HK-2 (cell line): Measurements from ENCODE around the gene COL4A6.
"Not testable (repeated sequence)": the region's sequence is repeated elsewhere in the genome, so short reads cannot be mapped to it uniquely, and the experiment has no call there.

Experiments
- DNase-seq: peaks from one replicate; pipeline ENCODE4 v3.0.0-alpha.2; 2018; ENCODE audit not compliant: unreplicated experiment

Gene COL4A6

DNA sequence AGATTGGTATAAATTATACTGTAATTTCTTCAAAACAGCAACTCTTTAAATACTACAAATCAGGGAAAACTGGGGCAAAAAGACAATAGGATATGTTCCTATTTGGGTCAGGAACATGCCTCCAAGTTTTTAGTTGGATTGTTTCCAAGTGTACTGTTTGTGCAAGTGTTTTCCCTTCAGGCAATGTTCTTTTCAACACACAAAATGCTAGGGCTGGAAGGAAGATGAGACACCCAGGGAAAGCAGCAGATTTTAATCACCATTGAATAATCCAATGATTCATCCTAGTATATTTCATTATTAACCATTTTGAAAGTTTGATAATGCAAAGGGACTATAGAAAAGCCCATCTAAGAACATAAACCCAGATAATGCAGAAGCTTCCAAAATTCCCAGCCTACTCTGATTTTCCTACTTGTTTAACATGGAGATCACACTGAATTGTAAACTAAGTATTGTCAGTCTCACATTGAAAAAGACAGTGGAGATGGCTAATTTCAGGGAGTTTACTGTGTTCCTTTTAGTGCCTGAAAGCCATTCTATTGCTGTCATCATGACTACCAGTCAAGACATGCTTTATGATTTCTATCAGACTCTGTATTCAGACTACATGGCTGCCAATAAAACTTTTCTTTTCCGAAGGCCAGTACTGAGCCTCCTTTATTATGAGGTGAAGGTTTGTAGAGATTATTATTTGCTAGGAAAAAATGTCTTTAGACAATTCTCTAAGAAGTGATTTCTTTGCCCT lies 38.6 kb downstream of the COL4A6 start:
- no peak for DNase-seq

DNA sequence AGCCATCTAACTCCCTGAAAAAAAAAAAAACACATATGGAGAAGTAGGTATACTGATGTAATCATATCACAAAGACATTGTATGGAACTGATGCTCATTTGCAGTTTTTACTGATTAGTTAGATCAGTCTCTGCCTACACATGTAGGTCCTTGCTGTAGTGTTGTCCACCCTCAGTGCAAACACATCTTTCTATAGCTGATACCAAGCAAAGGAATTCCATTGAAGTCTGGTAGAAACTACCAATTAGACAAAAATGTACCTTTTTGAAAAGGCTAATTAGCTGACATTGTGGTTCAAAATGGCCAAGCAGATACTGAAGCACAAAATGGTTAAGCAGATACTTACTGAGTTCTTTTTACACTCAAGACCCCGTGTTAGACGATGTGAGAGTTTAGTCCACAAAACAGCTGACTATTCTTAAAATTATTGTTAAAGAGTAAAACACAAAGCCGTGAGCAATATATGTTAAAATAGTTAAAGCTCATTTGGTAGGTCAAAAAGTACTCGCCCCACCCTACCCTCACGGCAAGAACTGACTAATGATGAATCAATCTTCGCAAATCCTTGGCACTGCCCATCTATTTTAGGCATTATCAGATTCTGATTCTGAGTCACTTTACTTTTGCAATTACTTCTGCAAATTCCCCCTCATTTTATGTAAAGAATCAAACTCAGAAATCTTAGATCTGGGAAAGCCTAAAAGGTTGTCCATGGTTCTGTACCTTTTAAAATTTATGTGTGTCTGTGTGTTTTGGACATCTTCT lies 40.4 kb downstream of the COL4A6 start:
- DNase-seq, result no peak

DNA sequence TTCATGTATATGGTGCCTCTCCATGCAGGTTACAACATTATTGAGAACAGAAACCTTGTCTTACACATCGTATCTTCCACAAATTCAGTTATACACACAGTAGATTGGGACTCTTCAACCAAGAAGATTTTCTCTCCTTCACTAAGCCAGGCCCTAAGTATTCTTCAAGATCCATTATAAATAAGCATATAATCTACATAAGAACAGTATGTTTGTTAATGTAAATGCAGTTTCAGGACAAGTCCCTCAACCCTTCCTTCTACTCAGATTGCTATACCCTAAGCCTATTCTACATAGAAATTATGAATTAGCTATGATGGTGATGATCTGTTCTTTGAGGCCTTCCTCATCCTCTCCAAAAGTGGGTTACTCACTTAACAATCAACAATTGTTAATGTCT lies 41.2 kb downstream of the COL4A6 start:
- DNase-seq, result no peak

DNA sequence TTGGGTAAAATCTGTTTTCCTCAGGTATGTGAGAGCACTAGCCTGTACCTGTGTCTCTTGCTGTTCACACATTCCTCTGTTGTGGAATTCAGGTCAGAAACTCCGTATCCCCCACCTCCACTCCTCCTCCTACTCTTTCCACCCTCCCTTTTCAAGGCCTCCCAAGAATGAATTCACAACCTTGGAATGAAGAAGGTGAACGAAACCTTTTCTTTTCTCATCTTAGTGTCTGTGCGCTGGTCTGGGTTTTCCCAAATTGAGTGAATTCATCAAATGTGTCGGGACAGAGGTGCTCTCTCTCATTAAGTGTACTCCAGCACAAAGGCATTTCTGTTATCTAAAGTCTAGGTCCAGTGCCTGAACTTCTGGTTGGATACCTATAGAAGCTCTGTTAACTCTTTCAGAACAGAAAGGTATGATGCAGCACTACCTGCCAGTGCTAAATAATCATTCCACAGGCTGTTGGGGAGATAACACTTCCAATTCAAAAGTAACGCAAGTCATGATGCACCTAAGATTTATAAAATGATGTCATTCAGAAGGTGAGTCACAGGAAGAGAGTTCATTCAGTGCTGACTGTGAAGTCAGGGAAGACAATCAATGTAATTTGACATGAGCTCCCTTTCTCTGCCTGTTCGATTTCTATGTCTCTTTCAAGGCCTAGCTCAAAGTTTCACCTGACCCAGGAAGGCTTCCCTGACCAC lies 41.9 kb downstream of the COL4A6 start:
- DNase-seq, result no peak

DNA sequence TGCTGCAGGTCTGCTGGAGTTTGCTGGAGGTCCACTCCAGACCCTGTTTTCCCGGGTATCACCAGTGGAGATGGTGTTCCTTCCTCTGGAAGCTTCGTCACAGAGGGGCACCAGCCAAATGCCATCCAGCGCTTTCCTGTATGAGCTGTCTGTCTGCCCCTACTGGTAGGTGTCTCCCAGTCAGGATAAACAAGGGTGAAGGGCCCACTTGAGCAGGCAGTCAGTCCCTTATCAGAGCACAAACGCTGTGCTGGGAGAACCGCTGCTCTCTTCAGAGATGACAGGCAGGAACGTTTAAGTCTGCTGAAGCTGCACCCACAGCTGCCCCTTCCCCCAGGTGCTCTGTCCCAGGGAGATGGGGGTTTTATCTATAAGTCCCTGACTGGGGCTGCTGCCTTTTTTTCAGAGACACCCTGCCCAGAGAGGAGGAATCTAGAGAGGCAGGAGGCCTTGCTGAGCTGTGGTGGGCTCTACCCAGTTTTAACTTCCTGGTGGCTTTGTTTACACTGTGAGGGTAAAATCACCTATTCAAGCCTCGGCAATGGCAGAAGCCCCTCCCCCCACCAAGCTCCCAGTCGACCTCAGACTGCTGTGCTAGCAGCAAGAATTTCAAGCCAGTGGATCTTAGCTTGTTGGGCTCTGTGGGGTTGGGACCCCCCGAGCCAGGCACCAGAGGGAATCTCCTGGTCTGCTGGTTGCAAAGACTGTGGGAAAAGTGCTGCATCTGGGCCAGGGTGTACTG lies 47.1 kb downstream of the COL4A6 start:
- DNase-seq, result not testable (repeated sequence)

DNA sequence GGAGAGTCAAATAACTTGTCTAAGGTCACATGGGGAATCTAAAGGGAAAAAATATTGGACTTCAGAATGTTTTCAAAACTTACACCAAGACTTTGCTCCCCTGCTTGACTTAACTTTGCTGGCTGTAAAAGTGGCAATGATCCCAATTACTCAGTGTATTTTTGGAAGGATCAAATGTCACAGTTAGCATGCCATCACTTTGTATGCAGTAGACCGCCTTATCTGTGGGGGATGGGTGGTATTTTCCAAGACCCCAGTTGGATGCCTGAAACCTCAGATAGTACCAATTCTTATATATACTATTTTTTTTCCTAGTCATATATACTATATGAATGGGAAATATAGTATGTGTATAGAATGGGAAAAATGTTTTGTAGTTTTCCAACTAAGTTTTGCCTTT lies 53.4 kb downstream of the COL4A6 start:
- DNase-seq, result no peak

DNA sequence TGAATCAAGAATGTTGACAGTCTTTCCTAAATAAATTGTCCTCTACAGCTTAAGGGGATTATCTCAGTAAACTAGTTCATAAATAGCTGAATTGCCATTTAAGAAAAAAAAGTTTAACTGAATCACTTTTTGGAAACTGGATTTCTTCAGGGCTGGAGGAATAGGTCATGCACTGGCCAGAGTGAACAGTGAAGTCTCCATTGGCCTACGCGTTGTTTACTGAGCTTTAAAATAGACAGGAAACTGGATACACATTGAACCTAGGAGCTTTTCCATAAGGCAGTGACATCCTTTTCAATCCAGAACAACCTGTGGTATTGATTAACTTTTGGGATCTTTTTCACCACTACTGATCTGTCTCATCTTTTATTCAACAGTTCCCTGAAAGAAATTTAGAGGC lies 58.0 kb downstream of the COL4A6 start:
- no peak for DNase-seq

DNA sequence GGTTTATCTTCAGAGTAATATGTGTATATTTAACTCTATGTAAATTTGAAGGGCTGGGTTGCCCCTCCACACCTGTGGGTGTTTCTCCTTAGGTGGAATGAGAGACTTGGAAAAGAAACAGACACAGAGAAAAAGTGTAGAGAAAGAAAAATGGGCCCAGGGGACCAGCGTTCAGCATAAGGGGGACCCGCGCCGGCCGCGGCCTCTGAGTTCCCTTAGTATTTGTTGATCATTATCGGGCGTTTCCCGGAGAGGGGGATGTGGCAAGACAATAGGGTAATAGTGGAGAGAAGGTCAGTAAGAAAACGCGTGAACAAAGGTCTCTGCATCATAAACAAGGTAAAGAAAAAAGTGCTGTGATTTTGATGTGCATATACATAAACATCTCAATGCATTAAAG lies 61.4 kb downstream of the COL4A6 start:
- DNase-seq, result not testable (repeated sequence)

DNA sequence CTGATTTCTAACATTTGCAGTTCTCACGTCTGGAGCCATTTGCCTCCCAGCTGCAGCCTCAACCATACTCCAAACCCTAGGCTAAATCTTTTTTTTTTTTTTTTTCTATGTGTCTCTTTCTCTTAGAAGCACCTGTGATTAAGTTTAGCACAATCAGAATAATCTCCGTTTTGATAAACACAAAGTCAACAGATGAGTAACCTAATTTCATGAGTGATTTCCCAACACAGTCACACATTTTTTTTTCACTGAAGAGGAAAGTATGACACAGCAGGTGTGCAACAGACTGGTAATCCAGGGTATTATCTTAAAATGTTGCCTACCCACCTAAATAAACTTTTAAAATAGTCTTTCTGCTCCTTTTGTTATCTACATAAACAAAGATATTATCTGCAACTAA lies 62.6 kb downstream of the COL4A6 start:
- not testable (repeated sequence) for DNase-seq

DNA sequence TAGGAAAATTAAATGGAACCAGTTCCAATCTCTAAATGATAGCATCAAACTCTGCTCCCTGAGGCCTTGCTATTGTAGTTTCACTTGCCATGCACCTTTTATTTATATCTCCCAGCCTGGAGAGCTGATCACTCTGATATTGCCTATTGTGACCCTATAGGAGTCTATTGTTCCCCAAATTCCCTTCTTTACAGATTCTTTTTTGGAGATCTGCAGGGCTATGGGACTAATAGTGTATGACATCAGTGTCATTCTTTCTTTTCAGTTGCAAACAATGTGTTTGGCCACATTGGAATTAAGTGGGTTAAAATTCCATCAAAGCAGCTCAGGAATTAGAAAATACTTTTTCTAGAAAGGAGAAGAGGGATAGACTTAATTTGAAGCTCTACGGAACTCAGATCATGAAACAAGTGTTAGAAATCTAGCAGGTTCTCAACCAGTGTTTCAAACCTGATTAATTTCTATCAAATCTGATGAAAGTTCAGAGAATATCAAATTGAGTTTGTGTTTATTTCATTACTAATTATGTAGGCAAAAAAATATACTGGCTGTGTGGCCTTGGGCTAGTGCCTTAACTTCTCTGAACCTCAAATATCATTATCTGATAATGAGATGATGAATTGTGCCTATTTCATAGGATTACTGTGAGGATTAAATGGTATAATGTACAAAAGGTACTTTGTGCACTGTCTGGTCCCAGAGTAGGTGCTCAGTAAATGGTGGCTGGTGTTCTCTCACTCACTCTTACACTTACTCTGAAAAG lies 71.4 kb downstream of the COL4A6 start:
- no peak for DNase-seq

DNA sequence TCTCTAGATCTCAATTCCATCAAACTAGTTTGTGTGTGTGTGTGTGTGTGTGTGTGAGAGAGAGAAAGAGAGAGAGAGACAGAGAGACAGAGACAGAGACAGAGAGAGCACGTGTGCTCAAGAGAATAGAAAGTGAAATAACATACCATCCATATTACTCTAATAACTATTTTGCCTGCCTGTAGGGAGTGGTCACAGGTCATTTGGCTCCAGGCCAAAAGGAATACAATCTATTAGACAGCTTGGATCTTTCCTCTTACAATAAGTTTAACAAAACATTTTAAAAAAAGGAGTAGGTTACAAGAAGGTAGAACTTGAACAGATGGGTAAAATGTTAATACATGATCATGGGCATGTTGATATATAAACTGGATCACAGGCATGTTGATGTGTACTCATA lies 76.2 kb downstream of the COL4A6 start:
- DNase-seq, result no peak

DNA sequence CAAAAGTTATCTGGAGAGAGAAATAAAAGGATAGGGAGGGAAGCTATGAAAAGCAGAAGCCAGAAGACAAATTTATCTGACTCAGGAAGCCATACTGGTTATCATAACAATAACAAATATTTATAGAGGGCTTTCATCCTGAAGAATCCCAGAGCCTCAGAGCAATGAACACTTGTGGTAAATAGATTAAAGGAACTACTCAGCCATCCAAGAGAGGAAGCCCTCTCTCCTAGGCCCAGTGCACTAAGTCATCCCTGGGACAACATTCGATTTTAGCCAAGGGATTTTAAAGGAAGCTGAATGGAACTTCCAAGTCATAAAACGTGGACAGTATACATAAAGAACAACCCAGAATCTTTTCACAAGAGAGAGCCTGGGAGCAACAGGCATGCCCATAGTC lies 76.9 kb downstream of the COL4A6 start:
- no peak for DNase-seq

DNA sequence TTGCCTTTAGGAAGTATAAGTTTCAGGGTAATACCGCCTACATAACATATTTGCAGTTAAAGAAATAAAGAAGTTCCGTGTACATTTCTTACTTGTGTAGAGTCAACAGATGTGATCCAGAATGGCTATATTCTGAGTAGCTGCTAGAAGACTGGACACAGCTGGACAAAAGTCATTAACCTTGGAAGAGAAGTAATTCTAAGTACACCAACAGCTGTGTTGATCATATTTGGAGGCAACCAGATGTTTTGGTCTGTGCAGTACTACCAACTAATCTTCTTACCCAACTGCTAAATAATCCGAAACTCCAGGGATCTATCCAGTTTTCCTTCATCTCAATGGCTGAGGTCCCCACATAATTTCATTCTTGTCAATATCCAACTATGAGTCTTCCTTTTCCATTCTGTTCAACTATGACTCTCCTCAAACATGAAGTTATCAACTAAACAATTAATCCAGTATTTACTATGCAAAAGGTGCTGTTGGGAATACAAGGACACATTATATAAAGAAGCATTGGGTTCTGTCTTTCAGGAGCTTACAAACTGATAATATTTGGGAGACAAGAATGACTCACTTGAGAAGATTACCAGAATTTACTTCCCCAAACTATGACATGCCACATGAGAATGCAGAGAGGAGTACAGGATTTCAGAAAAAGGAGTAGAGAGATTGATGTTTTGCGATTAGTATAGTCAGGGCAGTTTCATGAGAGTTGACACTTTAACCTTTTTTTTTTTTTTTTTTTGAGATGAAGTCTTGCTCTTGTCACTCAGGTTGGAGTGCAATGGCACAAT lies 78.2 kb downstream of the COL4A6 start:
- no peak for DNase-seq

DNA sequence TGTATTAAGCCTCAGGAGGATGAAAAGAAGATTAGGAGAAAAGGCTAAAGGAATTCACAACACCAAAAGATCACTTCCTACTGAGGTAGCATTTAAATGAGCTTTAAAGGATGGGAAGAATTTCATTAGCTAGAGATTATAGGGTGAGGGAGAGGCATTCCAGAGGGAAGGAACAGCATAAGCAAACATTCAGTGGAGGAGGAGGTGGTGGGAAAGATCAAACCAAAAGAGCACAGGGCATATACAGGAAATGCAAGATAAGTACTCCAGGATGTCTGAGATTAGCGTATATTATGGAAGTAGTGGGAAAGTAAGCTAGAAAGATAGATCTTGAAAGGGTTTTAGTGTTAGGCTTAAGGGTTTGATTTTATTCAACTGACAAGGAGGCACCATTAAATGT lies 84.8 kb downstream of the COL4A6 start:
- DNase-seq, result no peak

DNA sequence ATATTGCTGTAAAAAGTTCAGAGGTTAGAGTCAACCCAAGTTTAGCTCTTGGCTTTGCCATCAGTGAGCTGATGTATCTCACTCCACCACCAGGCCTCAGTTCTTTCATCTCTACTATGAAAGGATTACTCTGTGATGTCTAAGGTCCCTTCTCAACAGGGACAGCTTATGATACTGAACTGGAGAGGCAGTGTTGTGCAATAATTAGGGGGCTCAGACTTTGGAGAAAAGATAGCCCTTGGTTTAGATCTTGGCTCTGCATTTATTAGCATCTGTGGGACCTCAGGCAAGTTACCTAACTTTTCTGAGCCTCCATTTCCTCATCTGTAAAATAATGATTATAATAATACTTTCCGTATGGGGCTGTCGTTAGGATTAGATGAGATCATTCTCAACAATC lies 89.0 kb downstream of the COL4A6 start:
- no peak for DNase-seq

DNA sequence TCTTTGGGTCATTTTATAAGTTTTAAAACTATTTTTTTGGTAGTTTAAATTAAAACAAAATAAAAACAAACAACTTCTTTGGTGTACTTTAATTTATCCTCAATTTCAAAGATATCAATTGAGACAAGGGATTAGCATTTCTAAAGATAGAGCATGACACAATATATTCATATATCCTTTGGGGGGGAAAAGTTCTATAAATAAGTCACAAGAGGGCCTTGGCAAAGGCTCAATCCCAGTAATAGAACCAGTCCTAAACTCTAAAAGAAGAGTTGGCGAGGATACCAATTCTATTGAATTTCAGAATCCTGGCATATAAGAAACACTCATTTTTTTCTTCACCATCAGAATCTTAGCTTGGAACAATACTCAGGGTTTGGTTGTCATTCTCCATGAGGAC lies 89.7 kb downstream of the COL4A6 start:
- DNase-seq, result no peak

DNA sequence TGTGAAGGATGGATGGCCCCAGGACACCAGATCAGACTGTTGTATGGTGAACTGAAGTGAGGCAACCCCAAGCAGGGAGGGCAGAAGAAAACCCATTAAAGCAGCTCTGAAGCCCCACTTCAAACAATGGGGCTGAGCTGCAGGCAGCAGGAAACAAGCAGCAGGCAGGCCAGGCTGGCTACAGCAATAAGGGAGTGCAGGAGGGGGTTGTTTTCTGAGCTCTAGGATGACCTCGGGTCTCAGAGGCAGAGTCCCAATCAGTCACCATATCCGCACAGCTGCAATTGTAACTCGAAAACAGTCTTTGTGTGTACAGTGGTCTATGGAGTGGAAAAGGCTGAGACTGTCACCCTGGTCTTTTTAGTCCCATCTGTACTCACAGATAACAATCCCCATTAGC lies 90.4 kb downstream of the COL4A6 start:
- DNase-seq, result no peak

DNA sequence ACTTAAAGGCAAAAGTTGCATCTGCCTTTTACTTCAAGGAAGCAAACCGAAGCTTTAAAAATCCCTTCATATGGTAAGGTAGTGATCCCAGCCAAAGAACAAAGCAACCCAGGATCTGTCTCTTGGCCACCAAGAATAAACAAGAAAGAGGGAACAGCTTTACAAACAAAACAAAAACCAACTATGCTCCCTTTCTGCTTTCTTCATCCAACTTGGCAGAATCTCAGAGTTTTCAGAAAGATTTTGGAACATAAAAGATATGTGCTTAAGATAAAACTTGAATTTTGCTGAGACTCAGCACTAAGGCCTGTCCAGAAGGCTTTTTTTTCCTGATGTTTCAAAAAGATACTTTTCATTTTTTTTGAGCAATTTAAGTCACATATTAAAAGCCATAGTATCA lies 94.0 kb downstream of the COL4A6 start:
- DNase-seq, result no peak

DNA sequence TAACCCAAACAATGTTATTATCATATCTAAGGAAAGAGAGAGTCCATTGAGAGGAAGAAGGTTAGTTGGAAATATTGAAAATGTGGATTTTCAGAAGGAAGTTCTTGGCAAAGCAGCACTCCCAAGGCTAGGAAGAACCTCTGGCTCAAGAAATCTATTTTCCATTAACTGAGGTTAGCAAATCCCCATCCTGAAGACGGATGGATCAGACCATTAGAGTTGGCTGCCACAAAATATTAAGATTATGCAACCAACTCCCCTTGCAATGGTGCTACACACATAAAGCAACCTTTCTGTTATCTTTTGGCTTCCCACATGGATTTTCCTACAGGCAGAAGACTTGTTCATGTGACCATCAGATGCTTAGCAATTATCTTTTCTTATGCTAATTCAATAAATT lies 96.3 kb downstream of the COL4A6 start:
- no peak for DNase-seq

DNA sequence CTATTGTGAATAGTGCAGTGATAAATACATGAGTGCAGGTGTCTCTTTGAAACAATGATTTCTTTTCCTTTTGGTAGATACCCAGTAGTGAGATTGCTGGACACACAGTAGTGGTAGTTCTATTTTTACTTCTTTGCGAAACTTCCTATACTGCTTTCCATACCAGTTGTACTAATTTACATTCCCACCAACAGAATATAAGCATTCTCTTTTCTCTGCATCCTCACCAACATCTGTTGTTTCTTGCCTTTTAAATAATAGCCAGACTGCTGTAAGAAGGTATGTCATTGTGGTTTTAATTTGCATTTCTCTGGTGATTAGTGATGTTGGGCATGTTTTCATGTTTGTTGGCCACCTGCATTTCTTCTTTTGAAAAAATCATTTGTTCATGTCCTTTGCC lies 105.9 kb downstream of the COL4A6 start:
- no peak for DNase-seq
